Esophagus muscularis mucosa (tissue), 3 donors: ENCODE measurements around the gene HHLA2.

ENCODE experiments used
- CTCF ChIP-seq, 3 experiments: fragments of 200-600 bp in 2 of 3; fragments of 450-650 bp in 1 of 3; sonication (generic) in 2 of 3; IDR thresholded peaks; one replicate each; pipeline ENCODE4 v1.5.1; 2017 to 2019; ENCODE audit warnings: antibody characterized with exemption in 3 of 3, mild to moderate bottlenecking in 2 of 3, moderate library complexity in 1 of 3
- EP300 ChIP-seq: sonication (generic); formaldehyde crosslinking; IDR thresholded peaks from one replicate; pipeline ENCODE4 v1.6.1; 2017; ENCODE audit warnings: antibody characterized with exemption

GRCh38 chr3:108376026-108376425 is 79.7 kb downstream of the HHLA2 start:
- TF ChIP-seq EP300 (no peak), CTCF (IDR thresholded peaks at IDR 0.05) (no peak)
